IMR-90 (cell line): ENCODE data around the gene MALRD1.
"Not testable (repeated sequence)": the region's sequence is repeated elsewhere in the genome, so short reads cannot be mapped to it uniquely, and the experiment has no call there.

Experiments
- CTCF ChIP-seq: conservative IDR thresholded peaks from 2 replicates; pipeline ENCODE4 v1.5.1; 2012; ENCODE audit warnings: mild to moderate bottlenecking, low read depth, low read length, improper control_type of control experiment
- POLR2A ChIP-seq: IDR thresholded peaks from 2 replicates; pipeline ENCODE4 v1.6.1; 2012; ENCODE audit warnings: mild to moderate bottlenecking, low read depth, low read length

GRCh38 chr10:19510005-19510732, 461.6 kb downstream of the MALRD1 start:
- TF ChIP-seq POLR2A, CTCF: not testable (repeated sequence)
